ENCODE measurements around the gene WBP1.

DNA sequence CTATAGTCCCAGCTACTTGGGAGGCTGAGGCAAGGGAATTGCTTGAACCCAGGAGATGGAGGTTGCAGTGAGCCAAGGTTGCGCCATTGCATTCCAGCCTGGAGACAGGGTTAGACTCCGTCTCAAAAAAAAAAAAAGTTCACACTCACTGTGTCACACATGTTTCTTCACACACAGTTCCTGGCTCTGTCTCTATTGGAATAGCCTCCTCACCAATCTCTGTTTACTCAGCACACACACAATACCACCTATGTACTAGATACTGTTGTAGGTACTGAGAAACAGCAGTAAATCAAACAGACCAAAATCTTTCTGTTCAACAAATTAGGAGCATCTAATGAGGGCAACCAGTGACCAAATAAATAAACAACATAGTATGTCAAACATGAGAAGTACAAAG lies 27.9 kb downstream of the WBP1 start:
- TF ChIP-seq, protein P1, sequence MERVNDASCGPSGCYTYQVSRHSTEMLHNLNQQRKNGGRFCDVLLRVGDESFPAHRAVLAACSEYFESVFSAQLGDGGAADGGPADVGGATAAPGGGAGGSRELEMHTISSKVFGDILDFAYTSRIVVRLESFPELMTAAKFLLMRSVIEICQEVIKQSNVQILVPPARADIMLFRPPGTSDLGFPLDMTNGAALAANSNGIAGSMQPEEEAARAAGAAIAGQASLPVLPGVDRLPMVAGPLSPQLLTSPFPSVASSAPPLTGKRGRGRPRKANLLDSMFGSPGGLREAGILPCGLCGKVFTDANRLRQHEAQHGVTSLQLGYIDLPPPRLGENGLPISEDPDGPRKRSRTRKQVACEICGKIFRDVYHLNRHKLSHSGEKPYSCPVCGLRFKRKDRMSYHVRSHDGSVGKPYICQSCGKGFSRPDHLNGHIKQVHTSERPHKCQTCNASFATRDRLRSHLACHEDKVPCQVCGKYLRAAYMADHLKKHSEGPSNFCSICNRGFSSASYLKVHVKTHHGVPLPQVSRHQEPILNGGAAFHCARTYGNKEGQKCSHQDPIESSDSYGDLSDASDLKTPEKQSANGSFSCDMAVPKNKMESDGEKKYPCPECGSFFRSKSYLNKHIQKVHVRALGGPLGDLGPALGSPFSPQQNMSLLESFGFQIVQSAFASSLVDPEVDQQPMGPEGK (CRISPR knock-in tag; IDR thresholded peaks at IDR 0.05; ENCODE audit: borderline replicate concordance), result no peak
- TF ChIP-seq ISL1 (CRISPR knock-in tag; IDR thresholded peaks at IDR 0.05), result no peak
- TF ChIP-seq, protein P2, sequence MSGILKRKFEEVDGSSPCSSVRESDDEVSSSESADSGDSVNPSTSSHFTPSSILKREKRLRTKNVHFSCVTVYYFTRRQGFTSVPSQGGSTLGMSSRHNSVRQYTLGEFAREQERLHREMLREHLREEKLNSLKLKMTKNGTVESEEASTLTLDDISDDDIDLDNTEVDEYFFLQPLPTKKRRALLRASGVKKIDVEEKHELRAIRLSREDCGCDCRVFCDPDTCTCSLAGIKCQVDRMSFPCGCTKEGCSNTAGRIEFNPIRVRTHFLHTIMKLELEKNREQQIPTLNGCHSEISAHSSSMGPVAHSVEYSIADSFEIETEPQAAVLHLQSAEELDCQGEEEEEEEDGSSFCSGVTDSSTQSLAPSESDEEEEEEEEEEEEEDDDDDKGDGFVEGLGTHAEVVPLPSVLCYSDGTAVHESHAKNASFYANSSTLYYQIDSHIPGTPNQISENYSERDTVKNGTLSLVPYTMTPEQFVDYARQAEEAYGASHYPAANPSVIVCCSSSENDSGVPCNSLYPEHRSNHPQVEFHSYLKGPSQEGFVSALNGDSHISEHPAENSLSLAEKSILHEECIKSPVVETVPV (CRISPR knock-in tag; IDR thresholded peaks at IDR 0.05), result no peak
- no peak for TF ChIP-seq ZNF8 (CRISPR knock-in tag; IDR thresholded peaks at IDR 0.05)
- TF ChIP-seq ZNF70 (CRISPR knock-in tag; IDR thresholded peaks at IDR 0.05), result no peak
- TF ChIP-seq ARNTL (CRISPR knock-in tag; IDR thresholded peaks at IDR 0.05; ENCODE audit: borderline replicate concordance, low read depth), result no peak
- TF ChIP-seq SNAI2 (CRISPR knock-in tag; IDR thresholded peaks at IDR 0.05), result no peak
- TF ChIP-seq TCF4 (CRISPR knock-in tag; IDR thresholded peaks at IDR 0.05; ENCODE audit: borderline replicate concordance), result no peak
- TF ChIP-seq, protein P3, sequence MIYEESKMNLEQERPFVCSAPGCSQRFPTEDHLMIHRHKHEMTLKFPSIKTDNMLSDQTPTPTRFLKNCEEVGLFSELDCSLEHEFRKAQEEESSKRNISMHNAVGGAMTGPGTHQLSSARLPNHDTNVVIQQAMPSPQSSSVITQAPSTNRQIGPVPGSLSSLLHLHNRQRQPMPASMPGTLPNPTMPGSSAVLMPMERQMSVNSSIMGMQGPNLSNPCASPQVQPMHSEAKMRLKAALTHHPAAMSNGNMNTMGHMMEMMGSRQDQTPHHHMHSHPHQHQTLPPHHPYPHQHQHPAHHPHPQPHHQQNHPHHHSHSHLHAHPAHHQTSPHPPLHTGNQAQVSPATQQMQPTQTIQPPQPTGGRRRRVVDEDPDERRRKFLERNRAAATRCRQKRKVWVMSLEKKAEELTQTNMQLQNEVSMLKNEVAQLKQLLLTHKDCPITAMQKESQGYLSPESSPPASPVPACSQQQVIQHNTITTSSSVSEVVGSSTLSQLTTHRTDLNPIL (CRISPR knock-in tag; IDR thresholded peaks at IDR 0.05; ENCODE audit: low read depth), result no peak
- no peak for TF ChIP-seq ZFP3 (CRISPR knock-in tag; IDR thresholded peaks at IDR 0.05)
- TF ChIP-seq PPARA (CRISPR knock-in tag; IDR thresholded peaks at IDR 0.05; ENCODE audit: borderline replicate concordance), result no peak
